Measurements from ENCODE around the gene TMEM86A.

Gene TMEM86A

GRCh38 chr11:18754308-18754707 is 55.7 kb downstream of the TMEM86A start:
- Histone ChIP-seq H3K27ac (replicated peaks) (no peak overlapping the region), H3K4me3 (replicated peaks; ENCODE audit: insufficient read depth, low read length) (no peak overlapping the region), H3K27me3 (ENCODE audit: insufficient read depth, poor library complexity, severe bottlenecking) (no peaks in the 10 kb centered on the region)
- no peak for DNase-seq (ENCODE audit: low read depth in 1 of 2, low spot score in 1 of 2)
- TF ChIP-seq POLR2AphosphoS5 (IDR thresholded peaks at IDR 0.05; ENCODE audit: low read depth) (no peak), REST (IDR thresholded peaks at IDR 0.05; ENCODE audit: insufficient replicate concordance, low read depth) (no peak), SPI1 (IDR thresholded peaks at IDR 0.05; ENCODE audit: borderline replicate concordance, low read depth) (no peak), GABPA (IDR thresholded peaks at IDR 0.05; ENCODE audit: low read depth) (no peak), CTCF (IDR thresholded peaks at IDR 0.05; ENCODE audit: insufficient read depth, low read length) (no peak)
